ENCODE results near the gene SLC25A43. TPM values are rescaled to one million over a fixed set of nuclear protein-coding genes. Genes with fewer than 3 reads are reported as not detected.
"Not testable (repeated sequence)": the region's sequence is repeated elsewhere in the genome, so short reads cannot be mapped to it uniquely, and the experiment has no call there.

SLC25A43 gene
- total and polyA plus RNA-seq, 2 experiments from 2014 or later = 13.1 to 14.9 TPM

DNA sequence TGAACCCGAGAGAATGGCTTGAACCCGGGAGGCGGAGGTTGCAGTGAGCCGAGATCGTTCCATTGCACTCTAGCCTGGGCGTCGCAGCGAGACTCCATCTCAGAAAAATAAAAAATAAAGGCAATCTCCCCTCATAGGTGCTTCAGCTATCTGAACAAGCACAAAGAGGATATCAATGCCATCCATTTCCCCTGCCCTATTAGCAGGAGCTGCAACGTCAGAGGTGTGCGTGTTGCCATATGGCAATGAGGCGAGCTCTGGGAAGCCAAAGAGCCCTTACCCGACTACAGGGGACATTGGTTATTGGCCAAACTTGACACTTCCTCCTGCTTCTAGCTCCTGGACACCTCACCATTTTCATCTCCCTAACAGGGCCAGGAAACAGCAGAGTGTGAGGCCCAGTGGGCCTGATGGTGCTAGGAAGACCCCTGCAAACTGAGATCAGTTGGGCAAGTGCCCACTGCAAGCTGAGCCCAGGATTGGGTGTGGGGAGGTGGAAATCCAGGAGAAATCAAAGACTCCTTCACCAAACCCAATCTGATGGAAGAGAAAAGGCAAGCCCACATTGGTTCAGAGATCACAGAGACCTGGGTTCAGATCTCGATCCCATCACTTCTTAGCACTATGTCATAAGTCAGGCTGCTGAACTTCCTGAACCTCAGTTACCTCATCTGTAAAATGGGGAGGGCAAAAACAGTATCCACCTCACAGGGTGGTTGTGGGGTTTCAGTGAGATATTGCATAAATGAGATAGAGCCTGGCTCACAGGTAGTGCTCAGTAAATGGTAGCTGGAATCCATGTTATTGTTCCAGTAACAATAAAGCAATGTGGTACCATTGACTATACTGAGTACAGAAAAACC, 90.3 kb downstream of the SLC25A43 start:
- Histone ChIP-seq H3K27ac (no peak overlapping the region), H3K9me2 (replicated peaks; ENCODE audit: insufficient read depth) (no peaks in the 10 kb centered on the region), H3K4me1 (ENCODE audit: insufficient read depth) (no peaks in the 10 kb centered on the region), H3K4me3 (no peak overlapping the region), H4K20me1 (ENCODE audit: insufficient read depth, poor library complexity, severe bottlenecking) (no peaks in the 10 kb centered on the region), H2AFZ (no peak overlapping the region), H3K27me3 (no peaks in the 10 kb centered on the region), H3K79me2 (no peaks in the 10 kb centered on the region), H3K36me3 (replicated peaks; ENCODE audit: insufficient read depth, low read depth) (no peaks in the 10 kb centered on the region), H3K4me2 (no peak overlapping the region), H3K9me3 (ENCODE audit: low read depth) (no peaks in the 10 kb centered on the region)
- WGBS (ENCODE audit: low lambda C conversion rate, missing lambda C conversion rate) = 85% methylated on average over 13 of the region's 13 CpGs
- DNase-seq (ENCODE audit: low spot score) = no peak
- TF ChIP-seq, protein P1, sequence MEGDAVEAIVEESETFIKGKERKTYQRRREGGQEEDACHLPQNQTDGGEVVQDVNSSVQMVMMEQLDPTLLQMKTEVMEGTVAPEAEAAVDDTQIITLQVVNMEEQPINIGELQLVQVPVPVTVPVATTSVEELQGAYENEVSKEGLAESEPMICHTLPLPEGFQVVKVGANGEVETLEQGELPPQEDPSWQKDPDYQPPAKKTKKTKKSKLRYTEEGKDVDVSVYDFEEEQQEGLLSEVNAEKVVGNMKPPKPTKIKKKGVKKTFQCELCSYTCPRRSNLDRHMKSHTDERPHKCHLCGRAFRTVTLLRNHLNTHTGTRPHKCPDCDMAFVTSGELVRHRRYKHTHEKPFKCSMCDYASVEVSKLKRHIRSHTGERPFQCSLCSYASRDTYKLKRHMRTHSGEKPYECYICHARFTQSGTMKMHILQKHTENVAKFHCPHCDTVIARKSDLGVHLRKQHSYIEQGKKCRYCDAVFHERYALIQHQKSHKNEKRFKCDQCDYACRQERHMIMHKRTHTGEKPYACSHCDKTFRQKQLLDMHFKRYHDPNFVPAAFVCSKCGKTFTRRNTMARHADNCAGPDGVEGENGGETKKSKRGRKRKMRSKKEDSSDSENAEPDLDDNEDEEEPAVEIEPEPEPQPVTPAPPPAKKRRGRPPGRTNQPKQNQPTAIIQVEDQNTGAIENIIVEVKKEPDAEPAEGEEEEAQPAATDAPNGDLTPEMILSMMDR (IDR thresholded peaks at IDR 0.05; ENCODE audit: poor library complexity) = no peak
- TF ChIP-seq EZH2phosphoT487 (IDR thresholded peaks at IDR 0.05; ENCODE audit: low read depth, severe bottlenecking, unreplicated experiment) (no peak), EZH2 (IDR thresholded peaks at IDR 0.05; ENCODE audit: borderline replicate concordance) (no peak)

DNA sequence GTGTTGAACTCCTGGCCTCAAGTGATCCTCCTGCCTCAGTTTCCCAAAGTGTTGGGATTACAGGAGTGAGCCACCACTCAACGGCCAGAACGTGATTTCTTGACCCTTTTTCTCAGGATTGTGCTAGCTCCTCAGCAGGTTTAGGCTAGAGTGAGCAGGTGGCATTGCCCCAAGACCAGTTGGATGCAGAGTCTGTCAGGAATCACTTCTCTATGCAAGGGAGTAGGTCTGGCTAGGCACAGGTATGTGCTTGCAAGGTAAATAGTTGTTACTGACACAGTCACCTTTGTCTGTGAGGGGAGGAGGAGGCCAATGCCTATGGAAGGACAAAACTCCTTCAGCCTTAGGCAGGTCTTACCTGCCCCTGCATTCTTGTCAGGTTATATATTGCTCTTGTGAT, 93.3 kb downstream of the SLC25A43 start:
- Histone ChIP-seq H3K27ac (no peak overlapping the region), H4K20me1 (ENCODE audit: insufficient read depth, poor library complexity, severe bottlenecking) (no peaks in the 10 kb centered on the region), H3K4me1 (ENCODE audit: insufficient read depth) (peaks cover 8% of the 10 kb centered on the region), H3K4me3 (no peak overlapping the region), H3K9me2 (replicated peaks; ENCODE audit: insufficient read depth) (no peaks in the 10 kb centered on the region), H3K27me3 (no peaks in the 10 kb centered on the region), H3K79me2 (no peaks in the 10 kb centered on the region), H3K36me3 (replicated peaks; ENCODE audit: insufficient read depth, low read depth) (no peaks in the 10 kb centered on the region), H3K9me3 (ENCODE audit: low read depth) (no peaks in the 10 kb centered on the region), H2AFZ (no peak overlapping the region), H3K4me2 (no peak overlapping the region)
- DNase-seq (ENCODE audit: low spot score) = no peak
- no peak for TF ChIP-seq EZH2 (IDR thresholded peaks at IDR 0.05; ENCODE audit: borderline replicate concordance)
- TF ChIP-seq, protein P1 (IDR thresholded peaks at IDR 0.05; ENCODE audit: poor library complexity) = no peak
- no peak for TF ChIP-seq EZH2phosphoT487 (IDR thresholded peaks at IDR 0.05; ENCODE audit: low read depth, severe bottlenecking, unreplicated experiment)
- WGBS (ENCODE audit: low lambda C conversion rate, missing lambda C conversion rate) = 85% methylated on average over 2 of the region's 2 CpGs

DNA sequence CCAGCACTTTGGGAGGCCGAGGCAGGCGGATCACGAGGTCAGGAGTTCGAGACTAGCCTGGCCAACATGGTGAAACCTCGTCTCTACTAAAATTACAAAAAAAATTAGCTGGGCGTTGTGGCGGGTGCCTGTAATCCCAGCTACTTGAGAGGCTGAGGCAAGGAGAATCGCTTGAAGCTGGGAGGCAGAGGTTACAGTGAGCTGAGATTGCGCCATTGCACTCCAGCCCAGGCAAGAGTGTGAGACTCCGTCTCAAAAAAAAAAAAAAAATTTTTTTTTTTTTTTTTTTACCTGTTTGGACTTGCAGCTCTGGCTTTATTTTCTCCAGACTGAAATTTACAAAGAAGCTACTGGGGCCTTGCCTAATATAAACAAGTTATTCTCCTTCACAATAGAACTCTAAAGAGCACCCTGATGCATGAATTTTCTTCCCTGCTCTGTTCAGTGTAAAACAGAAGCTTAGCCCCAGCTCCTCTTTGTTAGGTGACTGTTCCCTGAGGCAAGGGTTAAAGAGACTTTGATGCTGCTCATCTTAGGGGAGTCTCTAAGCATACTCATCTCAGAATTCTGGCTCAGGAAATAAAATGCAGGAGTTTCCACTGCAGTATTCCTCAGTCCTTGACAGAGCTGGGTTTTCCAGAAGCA, 94.8 kb downstream of the SLC25A43 start:
- H4K20me1 ChIP-seq (ENCODE audit: insufficient read depth, poor library complexity, severe bottlenecking); DNase-seq (ENCODE audit: low spot score); H2AFZ ChIP-seq; H3K9me3 ChIP-seq (ENCODE audit: low read depth); H3K4me1 ChIP-seq (ENCODE audit: insufficient read depth); H3K27me3 ChIP-seq; H3K4me2 ChIP-seq; H3K9me2 ChIP-seq (replicated peaks; ENCODE audit: insufficient read depth); H3K79me2 ChIP-seq; H3K4me3 ChIP-seq; H3K36me3 ChIP-seq (replicated peaks; ENCODE audit: insufficient read depth, low read depth): not testable (repeated sequence)
- WGBS (ENCODE audit: low lambda C conversion rate, missing lambda C conversion rate) = 79% methylated on average over 10 of the region's 10 CpGs
- H3K27ac ChIP-seq = peak overlapping the region; percentile 84
